ENCODE results near the gene TFR2.
"Not testable (repeated sequence)": the region's sequence is repeated elsewhere in the genome, so short reads cannot be mapped to it uniquely, and the experiment has no call there.

TFR2 gene

GRCh38 chr7:100678291-100678984 is 37.1 kb upstream of the TFR2 start:
- in situ Hi-C loops (cut with MboI; ENCODE audit: low sequenced_read_pairs) = no loop called here

- in situ Hi-C loops (cut with MboI; ENCODE audit: low sequenced_read_pairs) = no loop called here
Measured at GRCh38 chr7:100677308-100678267, 36.2 kb upstream of the TFR2 start.

GRCh38 chr7:100676501-100677306 is 35.4 kb upstream of the TFR2 start:
- in situ Hi-C loops (cut with MboI; ENCODE audit: low sequenced_read_pairs) = no loop called here

- in situ Hi-C loops (cut with MboI; ENCODE audit: low sequenced_read_pairs) = no loop called here
Measured at GRCh38 chr7:100675581-100676350, 34.4 kb upstream of the TFR2 start.

GRCh38 chr7:100675105-100675451 is 33.7 kb upstream of the TFR2 start:
- in situ Hi-C loops (cut with MboI; ENCODE audit: low sequenced_read_pairs) = no loop called here

- in situ Hi-C loops (cut with MboI; ENCODE audit: low sequenced_read_pairs) = no loop called here
Measured at GRCh38 chr7:100674411-100675104, 33.2 kb upstream of the TFR2 start.

- in situ Hi-C loops (cut with MboI; ENCODE audit: low sequenced_read_pairs) = no loop called here
Measured at GRCh38 chr7:100673942-100674410, 32.6 kb upstream of the TFR2 start.

GRCh38 chr7:100673302-100673941 is 32.1 kb upstream of the TFR2 start, which contains the start of gene GNB2:
GNB2 (plus strand) TSS chr7:100673740; CDS start chr7:100676266, 2,526 bp downstream.
- in situ Hi-C loops (cut with MboI; ENCODE audit: low sequenced_read_pairs) = no loop called here

GRCh38 chr7:100671353-100672327 is 30.3 kb upstream of the TFR2 start:
- in situ Hi-C loops (cut with MboI; ENCODE audit: low sequenced_read_pairs) = no loop called here

GRCh38 chr7:100670074-100670473 is 28.7 kb upstream of the TFR2 start:
- in situ Hi-C loops (cut with MboI; ENCODE audit: low sequenced_read_pairs) = no loop called here

GRCh38 chr7:100669106-100669505 is 27.8 kb upstream of the TFR2 start:
- in situ Hi-C loops (cut with MboI; ENCODE audit: low sequenced_read_pairs) = not testable (repeated sequence)

GRCh38 chr7:100668069-100668449 is 26.7 kb upstream of the TFR2 start:
- in situ Hi-C loops (cut with MboI; ENCODE audit: low sequenced_read_pairs) = no loop called here

GRCh38 chr7:100667331-100668068 is 26.1 kb upstream of the TFR2 start:
- in situ Hi-C loops (cut with MboI; ENCODE audit: low sequenced_read_pairs) = no loop called here

GRCh38 chr7:100665168-100665726 is 23.9 kb upstream of the TFR2 start:
- in situ Hi-C loops (cut with MboI; ENCODE audit: low sequenced_read_pairs) = no loop called here

- in situ Hi-C loops (cut with MboI; ENCODE audit: low sequenced_read_pairs) = not testable (repeated sequence)
Measured at GRCh38 chr7:100662194-100662776, 20.9 kb upstream of the TFR2 start.

GRCh38 chr7:100655908-100656674 is 14.7 kb upstream of the TFR2 start, which contains the start of gene ACTL6B:
ACTL6B (minus strand) TSS chr7:100656448; CDS start chr7:100656354, 94 bp downstream.
- in situ Hi-C loops (cut with MboI; ENCODE audit: low sequenced_read_pairs) = no loop called here
